HCT116 (cell line): Measurements from ENCODE around the gene LRRC66. TPM values are rescaled to one million over a fixed set of nuclear protein-coding genes. Genes with fewer than 3 reads are reported as not detected.

Source experiments
- ATAC-seq: fragments of 200-7000 bp; cut with Tn5 transposase; 2 replicates; pipeline ENCODE4 v1.9.1; 2020; ENCODE audit warnings: mild to moderate bottlenecking, moderate library complexity
- BruUV-seq: library from RNA; stranded (reverse); fragments of 400-500 nt; replicated peaks from 2 replicates; lab custom pipeline; 2021; lab: Mats Ljungman, UMichigan
- CTCF ChIA-PET: fragments of 300-600 bp; sonication (Branson Sonifier 250); formaldehyde crosslinking; loops from one replicate; lab custom pipeline; 2021; ENCODE audit warnings: antibody characterized with exemption; lab: Charles Lee
- POLR2A ChIA-PET: fragments of 300-600, 350-600 bp; sonication (Branson Sonifier 250); formaldehyde crosslinking; loops from one replicate; lab custom pipeline; 2021; ENCODE audit warnings: antibody characterized with exemption; lab: Charles Lee
- RAD21 ChIA-PET, 2 experiments: fragments of 300-600 bp; sonication (Branson Sonifier 250); formaldehyde crosslinking; loops; one replicate each; lab custom pipeline; 2023; ENCODE audit warnings: low total read pairs in 2 of 2; ENCODE audit not compliant: uncharacterized antibody in 2 of 2, unreplicated experiment in 2 of 2, low non-redundant PET in 1 of 2; lab: Charles Lee
- DNase-seq: peaks from one replicate; pipeline ENCODE4 v3.0.0-alpha.2; 2010; ENCODE audit warnings: low read depth, low spot score
- H2AFZ ChIP-seq: fragments of 200-600 bp; shearing (Covaris generic), sonication (generic); 2 replicates; pipeline ENCODE4 v1.6.1; 2017; ENCODE audit warnings: low read depth, mixed run types, mixed read lengths, antibody characterized with exemption, low read length; ENCODE audit not compliant: poor library complexity, severe bottlenecking
- H3K27ac ChIP-seq: 2 replicates; pipeline ENCODE4 v1.5.1; 2012; ENCODE audit warnings: low read depth, low read length
- H3K27me3 ChIP-seq: fragments of 200-600 bp; sonication (generic); 2 replicates; pipeline ENCODE4 v1.6.1; 2016; ENCODE audit warnings: mixed run types, low read length, mixed read lengths; ENCODE audit not compliant: insufficient read depth
- H3K36me3 ChIP-seq, 2 experiments: fragments of 200-500 bp in 1 of 2; fragments of 200-600 bp in 1 of 2; sonication (Bioruptor generic) in 1 of 2; sonication (generic) in 1 of 2; 2 replicates each; pipeline versions ENCODE4 v1.5.1 to v1.6.1; 2014 to 2016; ENCODE audit warnings: low read length in 2 of 2, inconsistent platforms in 1 of 2, mixed read lengths in 1 of 2, mixed run types in 1 of 2; ENCODE audit not compliant: insufficient read depth in 2 of 2, control insufficient read depth in 1 of 2
- H3K4me1 ChIP-seq, 2 experiments: fragments of 200-600 bp in 1 of 2; sonication (generic) in 1 of 2; 2 replicates each; pipeline versions ENCODE4 v1.5.1 to v1.6.1; 2012 to 2017; ENCODE audit warnings: low read length in 2 of 2, inconsistent platforms in 1 of 2, mild to moderate bottlenecking in 1 of 2, mixed read lengths in 1 of 2, mixed run types in 1 of 2, moderate library complexity in 1 of 2; ENCODE audit not compliant: insufficient read depth in 2 of 2, control insufficient read depth in 1 of 2
- H3K4me2 ChIP-seq: fragments of 200-600 bp; sonication (generic); 2 replicates; pipeline ENCODE4 v1.6.1; 2017; ENCODE audit warnings: mixed run types, low read length, mixed read lengths
- H3K4me3 ChIP-seq, 2 experiments: fragments of 200-600 bp in 1 of 2; sonication (generic) in 1 of 2; replicated peaks in 1 of 2; 2 replicates each; pipeline ENCODE4 v1.5.1; 2011 to 2016; ENCODE audit warnings: low read length in 2 of 2, control low read depth in 1 of 2, low read depth in 1 of 2, mild to moderate bottlenecking in 1 of 2, mixed read lengths in 1 of 2, mixed run types in 1 of 2
- H3K79me2 ChIP-seq: fragments of 200-600 bp; sonication (generic); 2 replicates; pipeline ENCODE4 v1.6.1; 2017; ENCODE audit warnings: mild to moderate bottlenecking, mixed run types, low read length, moderate library complexity, mixed read lengths; ENCODE audit not compliant: insufficient read depth
- H3K9ac ChIP-seq: fragments of 200-600 bp; sonication (generic); 2 replicates; pipeline ENCODE4 v1.6.1; 2016; ENCODE audit warnings: low read length, mixed read lengths
- H3K9me2 ChIP-seq: fragments of 200-600 bp; sonication (generic), shearing (Covaris generic); 2 replicates; pipeline ENCODE4 v1.6.1; 2017; ENCODE audit warnings: mixed run types, mild to moderate bottlenecking, moderate library complexity; ENCODE audit not compliant: insufficient read depth
- H3K9me3 ChIP-seq, 2 experiments: fragments of 200-500 bp in 1 of 2; fragments of 200-600 bp in 1 of 2; sonication (Bioruptor generic) in 1 of 2; sonication (generic) in 1 of 2; 2 replicates each; pipeline ENCODE4 v1.6.1; 2014 to 2017; ENCODE audit warnings: low read length in 2 of 2, mixed read lengths in 2 of 2, inconsistent platforms in 1 of 2, low read depth in 1 of 2, mild to moderate bottlenecking in 1 of 2, mixed run types in 1 of 2, moderate library complexity in 1 of 2; ENCODE audit not compliant: control insufficient read depth in 1 of 2, insufficient read depth in 1 of 2
- H4K20me1 ChIP-seq: fragments of 200-600 bp; sonication (generic), shearing (Covaris generic); 2 replicates; pipeline ENCODE4 v1.6.1; 2017; ENCODE audit warnings: mixed run types, mild to moderate bottlenecking, moderate library complexity; ENCODE audit not compliant: insufficient read depth
- ATF3 ChIP-seq: IDR thresholded peaks from 2 replicates; pipeline ENCODE4 v1.6.1; 2012
- CBX3 ChIP-seq: IDR thresholded peaks from 2 replicates; pipeline ENCODE4 v1.6.1; 2012; ENCODE audit warnings: low read depth
- CEBPB ChIP-seq: IDR thresholded peaks from 2 replicates; pipeline ENCODE4 v1.6.1; 2012; ENCODE audit warnings: low read depth
- EGR1 ChIP-seq: IDR thresholded peaks from 2 replicates; pipeline ENCODE4 v1.6.1; 2012; ENCODE audit warnings: low read depth
- EZH2phosphoT487 ChIP-seq: fragments of 200-600 bp; IDR thresholded peaks from 2 replicates; pipeline ENCODE4 v1.6.1; 2018; ENCODE audit warnings: antibody characterized with exemption, borderline replicate concordance
- FOSL1 ChIP-seq: IDR thresholded peaks from 2 replicates; pipeline ENCODE4 v1.6.1; 2012; ENCODE audit warnings: low read depth
- MAX ChIP-seq: IDR thresholded peaks from 2 replicates; pipeline ENCODE4 v1.6.1; 2012
- POLR2A ChIP-seq: IDR thresholded peaks from 2 replicates; pipeline ENCODE4 v1.7.0; 2011; ENCODE audit warnings: borderline replicate concordance; ENCODE audit not compliant: insufficient read depth, insufficient read length; ENCODE audit errors: extremely low read depth
- POLR2AphosphoS5 ChIP-seq: IDR thresholded peaks from 2 replicates; pipeline ENCODE4 v1.6.1; 2011; ENCODE audit warnings: mild to moderate bottlenecking, low read depth, low read length, moderate library complexity
- RAD21 ChIP-seq: IDR thresholded peaks from 2 replicates; pipeline ENCODE4 v1.6.1; 2012; ENCODE audit warnings: low read depth, mild to moderate bottlenecking
- SIN3A ChIP-seq: IDR thresholded peaks from 2 replicates; pipeline ENCODE4 v1.6.1; 2012; ENCODE audit warnings: low read depth
- SP1 ChIP-seq: IDR thresholded peaks from 2 replicates; pipeline ENCODE4 v1.6.1; 2012; ENCODE audit warnings: low read depth
- SRF ChIP-seq: IDR thresholded peaks from 2 replicates; pipeline ENCODE4 v1.6.1; 2012; ENCODE audit warnings: low read depth
- TCF7L2 ChIP-seq: IDR thresholded peaks from 2 replicates; pipeline ENCODE4 v1.7.0; 2011; ENCODE audit warnings: borderline replicate concordance, inconsistent platforms; ENCODE audit not compliant: insufficient read depth, insufficient read length; ENCODE audit errors: extremely low read depth
- ZNF274 ChIP-seq: fragments of 200-500 bp; sonication (Bioruptor generic); IDR thresholded peaks from 2 replicates; pipeline ENCODE4 v1.6.1; 2014; ENCODE audit warnings: mild to moderate bottlenecking, low read depth, low read length, inconsistent platforms
- intact Hi-C: fragments of 100-400 bp; cut with micrococcal nuclease; formaldehyde crosslinking; loops from 2 replicates; pipeline ENCODE4 v1.10.0; 2022
- total RNA-seq: library from RNA; stranded (reverse); gene quantifications from one replicate; pipeline ENCODE4 v1.2.1, GENCODE V29; 2021; ENCODE audit not compliant: unreplicated experiment
- TF ChIP-seq, protein P1 (sequence below): IDR thresholded peaks from 2 replicates; pipeline ENCODE4 v1.6.1; 2011; ENCODE audit warnings: mild to moderate bottlenecking, low read length, moderate library complexity; ENCODE audit not compliant: insufficient replicate concordance; ENCODE audit errors: extremely low read depth
- TF ChIP-seq, protein P2 (sequence below): IDR thresholded peaks from 2 replicates; pipeline ENCODE4 v1.6.1; 2012; ENCODE audit warnings: low read depth

Gene LRRC66
- total RNA-seq, 1 experiment from 2014 or later, result 0.12 TPM

GRCh38 chr4:52054254-52054653 is 34.1 kb upstream of the LRRC66 start:
- no peaks in the 10 kb centered on the region for H3K36me3 ChIP-seq
- ATAC-seq (no peak), DNase-seq (no peak)
- no peak overlapping the region for H3K27ac ChIP-seq
- H3K4me3 ChIP-seq, result no peak overlapping the region
- H3K4me2 ChIP-seq, result no peak overlapping the region
- H2AFZ ChIP-seq, result no peak overlapping the region
- H3K4me1 ChIP-seq, result no peaks in the 10 kb centered on the region; a peak in 1 of 4 replicates
- no peaks in the 10 kb centered on the region for H4K20me1 ChIP-seq
- H3K9me2 ChIP-seq, result no peaks in the 10 kb centered on the region
- no peaks in the 10 kb centered on the region for H3K79me2 ChIP-seq
- ChIA-PET POLR2A (no interaction called here), RAD21 (no interaction called here), CTCF (interaction anchor here (0.5 kb wide), 1 partner anchor 30 kb away, joined by 5 read pairs; no protein-coding TSS in a partner anchor)
- no peaks in the 10 kb centered on the region for H3K9me3 ChIP-seq
- no peak for TF ChIP-seq POLR2AphosphoS5
- TF ChIP-seq POLR2A, result no peak
- TF ChIP-seq CBX3, result no peak
- H3K9ac ChIP-seq, result no peak overlapping the region
- H3K27me3 ChIP-seq, result peaks cover 26% of the 10 kb centered on the region
- no TSS peak for BruUV-seq
- intact Hi-C loops, result no loop called here

DNA sequence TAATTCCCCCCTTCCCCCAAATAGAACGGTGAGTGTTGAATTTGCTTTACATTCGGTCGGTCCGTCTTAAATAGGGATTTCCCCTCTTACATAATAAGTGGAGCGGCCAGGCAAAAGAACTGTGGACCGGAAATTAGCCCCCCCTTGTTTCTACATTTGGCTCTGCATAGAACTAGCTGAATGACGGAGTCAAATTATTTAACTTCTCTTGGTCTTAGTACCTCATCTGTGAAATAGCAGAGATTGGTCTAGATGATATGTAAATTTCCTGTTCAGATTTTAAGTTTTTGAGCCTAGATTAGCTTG is 32.3 kb upstream of the LRRC66 start:
- POLR2A ChIA-PET, result no interaction called here
- no peak for TF ChIP-seq CEBPB
- TF ChIP-seq FOSL1, result no peak
- TF ChIP-seq SRF, result no peak
- TF ChIP-seq, protein P1, sequence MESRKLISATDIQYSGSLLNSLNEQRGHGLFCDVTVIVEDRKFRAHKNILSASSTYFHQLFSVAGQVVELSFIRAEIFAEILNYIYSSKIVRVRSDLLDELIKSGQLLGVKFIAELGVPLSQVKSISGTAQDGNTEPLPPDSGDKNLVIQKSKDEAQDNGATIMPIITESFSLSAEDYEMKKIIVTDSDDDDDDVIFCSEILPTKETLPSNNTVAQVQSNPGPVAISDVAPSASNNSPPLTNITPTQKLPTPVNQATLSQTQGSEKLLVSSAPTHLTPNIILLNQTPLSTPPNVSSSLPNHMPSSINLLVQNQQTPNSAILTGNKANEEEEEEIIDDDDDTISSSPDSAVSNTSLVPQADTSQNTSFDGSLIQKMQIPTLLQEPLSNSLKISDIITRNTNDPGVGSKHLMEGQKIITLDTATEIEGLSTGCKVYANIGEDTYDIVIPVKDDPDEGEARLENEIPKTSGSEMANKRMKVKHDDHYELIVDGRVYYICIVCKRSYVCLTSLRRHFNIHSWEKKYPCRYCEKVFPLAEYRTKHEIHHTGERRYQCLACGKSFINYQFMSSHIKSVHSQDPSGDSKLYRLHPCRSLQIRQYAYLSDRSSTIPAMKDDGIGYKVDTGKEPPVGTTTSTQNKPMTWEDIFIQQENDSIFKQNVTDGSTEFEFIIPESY, result no peak
- TF ChIP-seq SIN3A, result no peak
- no peak for TF ChIP-seq RAD21
- TF ChIP-seq ATF3, result no peak
- TF ChIP-seq EGR1, result no peak
- no peak for TF ChIP-seq EZH2phosphoT487
- no peak for TF ChIP-seq POLR2AphosphoS5
- no peak for TF ChIP-seq TCF7L2
- no peak for TF ChIP-seq POLR2A
- no peak for TF ChIP-seq ZNF274
- no peak for TF ChIP-seq MAX
- no peak for TF ChIP-seq SP1
- TF ChIP-seq, protein P2, sequence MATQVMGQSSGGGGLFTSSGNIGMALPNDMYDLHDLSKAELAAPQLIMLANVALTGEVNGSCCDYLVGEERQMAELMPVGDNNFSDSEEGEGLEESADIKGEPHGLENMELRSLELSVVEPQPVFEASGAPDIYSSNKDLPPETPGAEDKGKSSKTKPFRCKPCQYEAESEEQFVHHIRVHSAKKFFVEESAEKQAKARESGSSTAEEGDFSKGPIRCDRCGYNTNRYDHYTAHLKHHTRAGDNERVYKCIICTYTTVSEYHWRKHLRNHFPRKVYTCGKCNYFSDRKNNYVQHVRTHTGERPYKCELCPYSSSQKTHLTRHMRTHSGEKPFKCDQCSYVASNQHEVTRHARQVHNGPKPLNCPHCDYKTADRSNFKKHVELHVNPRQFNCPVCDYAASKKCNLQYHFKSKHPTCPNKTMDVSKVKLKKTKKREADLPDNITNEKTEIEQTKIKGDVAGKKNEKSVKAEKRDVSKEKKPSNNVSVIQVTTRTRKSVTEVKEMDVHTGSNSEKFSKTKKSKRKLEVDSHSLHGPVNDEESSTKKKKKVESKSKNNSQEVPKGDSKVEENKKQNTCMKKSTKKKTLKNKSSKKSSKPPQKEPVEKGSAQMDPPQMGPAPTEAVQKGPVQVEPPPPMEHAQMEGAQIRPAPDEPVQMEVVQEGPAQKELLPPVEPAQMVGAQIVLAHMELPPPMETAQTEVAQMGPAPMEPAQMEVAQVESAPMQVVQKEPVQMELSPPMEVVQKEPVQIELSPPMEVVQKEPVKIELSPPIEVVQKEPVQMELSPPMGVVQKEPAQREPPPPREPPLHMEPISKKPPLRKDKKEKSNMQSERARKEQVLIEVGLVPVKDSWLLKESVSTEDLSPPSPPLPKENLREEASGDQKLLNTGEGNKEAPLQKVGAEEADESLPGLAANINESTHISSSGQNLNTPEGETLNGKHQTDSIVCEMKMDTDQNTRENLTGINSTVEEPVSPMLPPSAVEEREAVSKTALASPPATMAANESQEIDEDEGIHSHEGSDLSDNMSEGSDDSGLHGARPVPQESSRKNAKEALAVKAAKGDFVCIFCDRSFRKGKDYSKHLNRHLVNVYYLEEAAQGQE, result no peak
- no peak for TF ChIP-seq CBX3

More for the DNA sequence above, 32.3 kb upstream of the LRRC66 start:
- no peak overlapping the region for H2AFZ ChIP-seq
- H3K9ac ChIP-seq, result no peak overlapping the region
- intact Hi-C loops, result no loop called here
- H3K9me2 ChIP-seq, result no peaks in the 10 kb centered on the region
- no peaks in the 10 kb centered on the region; a peak in 1 of 4 replicates for H3K4me1 ChIP-seq
- peaks cover 15% of the 10 kb centered on the region for H3K27me3 ChIP-seq
- H3K79me2 ChIP-seq, result no peaks in the 10 kb centered on the region
- RAD21 ChIA-PET, result no interaction called here
- CTCF ChIA-PET, result no interaction called here
- ATAC-seq (no peak), DNase-seq (no peak)
- H3K9me3 ChIP-seq, result no peaks in the 10 kb centered on the region
- H3K4me3 ChIP-seq, result no peak overlapping the region
- H3K27ac ChIP-seq, result no peak overlapping the region
- BruUV-seq, result no TSS peak
- H3K4me2 ChIP-seq, result no peak overlapping the region
- H4K20me1 ChIP-seq, result no peaks in the 10 kb centered on the region
- no peaks in the 10 kb centered on the region for H3K36me3 ChIP-seq
